ENCODE data around the gene CARD11.

CARD11 gene

DNA sequence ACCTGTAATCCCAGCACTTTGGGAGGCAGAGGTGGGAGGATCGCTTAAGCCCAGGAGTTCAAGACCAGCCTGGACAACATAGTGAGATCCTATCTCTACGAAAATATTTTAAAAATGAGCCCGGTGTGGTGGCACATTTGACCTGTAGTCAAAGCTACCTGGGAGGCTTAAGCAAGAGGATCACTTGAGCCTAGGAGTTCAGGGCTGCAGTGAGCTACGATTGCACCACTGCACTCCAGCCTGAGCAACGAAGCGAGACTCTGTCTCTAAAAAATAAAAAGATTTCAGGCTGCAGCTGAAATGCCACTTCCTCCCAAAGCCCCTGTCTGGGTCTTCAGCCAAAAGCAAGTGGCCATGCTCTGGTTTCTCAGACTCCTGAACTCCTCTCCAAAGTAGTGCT is 38.7 kb upstream of the CARD11 start:
- TF ChIP-seq, protein P1, sequence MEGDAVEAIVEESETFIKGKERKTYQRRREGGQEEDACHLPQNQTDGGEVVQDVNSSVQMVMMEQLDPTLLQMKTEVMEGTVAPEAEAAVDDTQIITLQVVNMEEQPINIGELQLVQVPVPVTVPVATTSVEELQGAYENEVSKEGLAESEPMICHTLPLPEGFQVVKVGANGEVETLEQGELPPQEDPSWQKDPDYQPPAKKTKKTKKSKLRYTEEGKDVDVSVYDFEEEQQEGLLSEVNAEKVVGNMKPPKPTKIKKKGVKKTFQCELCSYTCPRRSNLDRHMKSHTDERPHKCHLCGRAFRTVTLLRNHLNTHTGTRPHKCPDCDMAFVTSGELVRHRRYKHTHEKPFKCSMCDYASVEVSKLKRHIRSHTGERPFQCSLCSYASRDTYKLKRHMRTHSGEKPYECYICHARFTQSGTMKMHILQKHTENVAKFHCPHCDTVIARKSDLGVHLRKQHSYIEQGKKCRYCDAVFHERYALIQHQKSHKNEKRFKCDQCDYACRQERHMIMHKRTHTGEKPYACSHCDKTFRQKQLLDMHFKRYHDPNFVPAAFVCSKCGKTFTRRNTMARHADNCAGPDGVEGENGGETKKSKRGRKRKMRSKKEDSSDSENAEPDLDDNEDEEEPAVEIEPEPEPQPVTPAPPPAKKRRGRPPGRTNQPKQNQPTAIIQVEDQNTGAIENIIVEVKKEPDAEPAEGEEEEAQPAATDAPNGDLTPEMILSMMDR (IDR thresholded peaks at IDR 0.05; ENCODE audit: low read depth, low read length): no peak

DNA sequence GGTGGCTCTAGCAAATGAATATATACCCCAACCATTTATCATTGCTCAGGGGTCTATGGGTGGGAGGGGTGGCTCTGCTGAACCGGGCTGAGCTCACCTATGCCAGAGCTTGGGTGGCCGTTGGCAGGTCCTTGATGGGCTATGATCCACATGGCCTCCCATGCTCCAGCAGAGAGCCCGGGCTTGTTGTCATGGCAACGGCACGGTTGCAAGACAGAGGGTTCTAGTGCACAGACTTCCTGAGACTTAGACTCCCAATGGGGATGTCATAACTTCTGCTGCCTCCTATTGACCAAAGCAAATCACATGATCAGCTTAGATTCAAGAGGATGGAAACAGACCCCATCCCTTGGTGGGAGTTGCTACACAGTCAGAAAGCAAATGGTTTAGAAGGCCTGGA is 36.4 kb upstream of the CARD11 start:
- no peak for DNase-seq (ENCODE audit: extremely low read depth, low read depth)
- TF ChIP-seq, protein P1 (IDR thresholded peaks at IDR 0.05; ENCODE audit: low read depth, low read length): no peak

More for the DNA sequence above, 38.7 kb upstream of the CARD11 start:
- no peak for DNase-seq (ENCODE audit: extremely low read depth, low read depth)

DNA sequence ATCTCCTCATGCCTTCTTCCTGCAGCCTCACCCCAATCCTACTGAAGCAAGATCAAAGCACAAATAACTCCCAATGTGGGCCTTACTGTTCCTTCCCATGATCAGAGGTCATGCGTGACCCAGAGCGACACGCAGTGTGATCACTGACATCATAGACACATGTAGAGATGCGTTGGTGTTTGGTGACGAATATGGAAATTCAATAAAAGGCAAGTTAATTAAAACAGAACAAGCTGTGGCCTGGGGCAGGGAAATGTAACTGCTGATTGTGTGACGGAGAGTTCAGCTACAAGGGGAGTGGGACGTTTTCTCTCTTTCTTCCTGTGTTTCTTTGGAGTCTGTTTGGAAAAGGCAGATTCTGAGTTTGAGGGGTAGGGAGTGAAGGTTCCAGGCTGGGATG is 34.8 kb upstream of the CARD11 start:
- no peak for DNase-seq (ENCODE audit: extremely low read depth, low read depth)
- TF ChIP-seq, protein P1 (IDR thresholded peaks at IDR 0.05; ENCODE audit: low read depth, low read length): no peak

DNA sequence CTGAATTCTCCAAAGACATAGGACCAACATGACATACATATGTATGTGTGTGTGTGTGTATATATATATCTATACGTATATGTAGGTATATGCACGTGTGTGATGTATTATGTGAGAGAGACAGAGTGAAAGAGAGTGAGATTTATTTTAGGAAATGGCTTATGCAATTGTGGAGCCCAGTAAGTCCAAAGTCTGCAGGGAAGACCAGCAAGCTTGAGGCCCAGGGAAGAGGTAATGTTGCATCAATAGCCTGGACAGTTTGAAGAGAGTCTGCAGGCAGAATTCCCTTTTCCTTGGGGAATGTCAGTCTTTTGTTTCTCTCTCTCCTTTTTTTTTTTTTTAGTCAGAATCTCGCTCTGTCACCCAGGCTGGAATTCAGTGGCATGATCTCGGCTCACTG is 33.0 kb upstream of the CARD11 start:
- DNase-seq (ENCODE audit: extremely low read depth, low read depth): no peak
- TF ChIP-seq, protein P1 (IDR thresholded peaks at IDR 0.05; ENCODE audit: low read depth, low read length): no peak

DNA sequence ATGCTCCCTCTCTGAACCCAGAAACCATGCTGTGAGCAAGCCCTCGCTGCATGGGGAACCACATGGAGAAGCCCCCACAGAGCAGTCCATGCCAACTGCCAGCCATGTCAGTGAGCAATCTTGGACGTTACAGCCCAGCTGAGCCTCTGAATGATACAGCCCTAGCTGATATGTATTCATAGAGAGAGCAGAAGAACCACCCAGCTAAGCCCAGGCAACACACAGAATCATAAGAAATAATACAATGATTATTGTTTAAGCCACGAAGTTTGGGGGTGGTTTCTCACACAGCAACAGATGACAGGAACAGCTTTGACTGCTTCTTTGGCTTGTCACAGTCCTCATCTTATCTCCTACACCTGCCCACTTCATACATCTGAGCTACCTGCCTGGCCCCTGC is 32.5 kb upstream of the CARD11 start:
- TF ChIP-seq, protein P1 (IDR thresholded peaks at IDR 0.05; ENCODE audit: low read depth, low read length): no peak
- DNase-seq (ENCODE audit: extremely low read depth, low read depth): no peak

DNA sequence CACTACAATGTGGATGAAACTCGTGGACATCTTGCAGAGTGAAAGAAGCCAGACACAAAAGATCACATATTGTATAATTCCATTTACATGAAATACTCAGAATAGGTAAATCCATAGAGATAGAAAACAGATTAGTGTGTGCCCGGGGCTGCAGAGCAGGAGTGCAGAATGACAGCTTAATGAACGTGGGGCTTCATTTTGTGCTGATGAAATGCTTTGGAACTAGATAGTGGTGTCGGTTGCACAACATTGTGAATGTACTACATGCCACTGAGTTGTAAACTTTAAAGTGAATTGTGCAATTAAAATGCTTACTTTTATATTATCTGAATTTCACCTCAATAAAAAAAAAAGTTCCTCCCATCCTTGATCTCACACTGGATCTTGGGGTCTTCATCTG is 31.8 kb upstream of the CARD11 start:
- no peak for DNase-seq (ENCODE audit: extremely low read depth, low read depth)
- TF ChIP-seq, protein P1 (IDR thresholded peaks at IDR 0.05; ENCODE audit: low read depth, low read length): no peak

DNA sequence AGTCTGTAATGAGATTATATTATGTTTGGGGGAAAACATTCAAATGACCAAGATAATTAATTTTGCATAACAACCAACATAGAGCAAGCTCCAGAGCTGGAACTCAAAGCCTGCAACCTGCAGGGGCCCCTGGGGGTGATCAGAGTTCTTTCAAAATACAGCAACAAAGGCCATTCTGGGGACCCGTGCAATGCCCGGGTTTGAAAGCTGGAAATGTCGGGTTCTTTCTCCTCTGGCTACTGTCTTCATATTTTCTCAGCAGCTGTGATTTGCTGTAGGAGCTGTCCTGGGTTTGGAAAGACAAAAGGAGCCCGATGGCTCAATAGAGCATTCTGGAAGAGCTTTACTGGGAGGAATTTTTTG is 30.8 kb upstream of the CARD11 start:
- TF ChIP-seq, protein P1 (IDR thresholded peaks at IDR 0.05; ENCODE audit: low read depth, low read length): no peak
- DNase-seq (ENCODE audit: extremely low read depth, low read depth): no peak

Measured in AG09319 (cell line).